ENCODE results near the gene TOP1. TPM values are rescaled to one million over a fixed set of nuclear protein-coding genes. Genes with fewer than 3 reads are reported as not detected.

TOP1 gene
- total RNA-seq, 1 experiment from 2014 or later, result 29.1 TPM

DNA sequence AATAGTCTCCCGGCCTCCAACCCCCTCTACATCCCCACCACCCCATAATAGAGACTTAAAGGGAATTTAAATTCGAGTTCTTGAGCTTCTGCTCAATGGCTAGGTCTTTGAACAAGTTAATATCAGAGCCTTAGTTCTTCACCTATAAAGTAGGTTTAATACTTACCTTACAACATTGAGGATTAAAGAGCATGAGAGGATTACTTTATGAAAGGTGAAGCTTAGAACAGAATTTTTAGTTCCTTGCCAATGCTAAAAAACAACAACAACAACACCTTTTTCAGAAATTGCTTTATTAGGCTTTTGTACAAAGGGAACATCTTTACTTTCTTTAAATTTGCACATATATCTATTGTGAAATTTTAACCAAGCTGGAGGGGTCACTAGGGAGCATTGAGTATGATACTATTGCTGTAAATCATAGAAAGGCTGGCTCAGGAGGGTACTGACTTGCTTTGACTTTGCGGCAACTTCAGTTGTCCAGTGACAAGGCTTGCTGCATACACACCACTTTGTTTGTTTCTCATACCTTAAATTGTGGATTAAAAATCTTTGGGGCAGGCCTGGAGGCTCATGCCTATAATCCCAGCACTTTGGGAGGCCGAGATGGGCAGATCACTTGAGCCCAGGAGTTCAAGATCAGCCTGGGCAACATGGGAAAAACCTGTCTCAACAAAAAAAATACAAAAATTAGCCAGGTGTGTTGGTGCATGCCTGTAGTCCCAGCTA lies 9.7 kb downstream of the TOP1 start:
- intact Hi-C loops (cut with micrococcal nuclease), result no loop called here
- Histone ChIP-seq H3K4me1 (ENCODE audit: insufficient read depth, low read length) (peaks cover 9% of the 10 kb centered on the region), H3K27ac (ENCODE audit: low read length) (no peak overlapping the region), H3K36me3 (ENCODE audit: low read depth, low read length) (peaks cover 30% of the 10 kb centered on the region), H3K27me3 (ENCODE audit: low read length) (no peaks in the 10 kb centered on the region), H3K9ac (ENCODE audit: low read length) (no peak overlapping the region), H3K9me3 (ENCODE audit: low read length) (no peaks in the 10 kb centered on the region), H3K4me3 (ENCODE audit: low read length) (no peak overlapping the region), H3F3A (ENCODE audit: low read length, unreplicated experiment) (no peaks in the 10 kb centered on the region), H3K79me2 (ENCODE audit: low read length) (peaks cover 100% of the 10 kb centered on the region), H2AFZ (ENCODE audit: low read length) (no peak overlapping the region), H3K9me2 (replicated peaks; ENCODE audit: low read length) (no peaks in the 10 kb centered on the region), H4K20me1 (ENCODE audit: low read length) (peaks cover 65% of the 10 kb centered on the region), H3K4me2 (ENCODE audit: low read length) (no peak overlapping the region)
- no TSS peak for BruUV-seq (replicated peaks)
- no peak for TF ChIP-seq EZH2phosphoT487 (IDR thresholded peaks at IDR 0.05; ENCODE audit: borderline replicate concordance, low read length)
- no peak for TF ChIP-seq EZH2 (IDR thresholded peaks at IDR 0.05; ENCODE audit: low read length, unreplicated experiment)
- TF ChIP-seq CTCF (conservative IDR thresholded peaks at IDR 0.05; ENCODE audit: low read depth, low read length), result no peak
- ChIA-PET CTCF (no interaction called here), POLR2A (ENCODE audit: unreplicated experiment) (interaction anchor here (0.6 kb wide), 1 partner anchor 12 kb away, joined by 3 read pairs; no protein-coding TSS in a partner anchor)
- DNase-seq (no peak), ATAC-seq (no peak)

DNA sequence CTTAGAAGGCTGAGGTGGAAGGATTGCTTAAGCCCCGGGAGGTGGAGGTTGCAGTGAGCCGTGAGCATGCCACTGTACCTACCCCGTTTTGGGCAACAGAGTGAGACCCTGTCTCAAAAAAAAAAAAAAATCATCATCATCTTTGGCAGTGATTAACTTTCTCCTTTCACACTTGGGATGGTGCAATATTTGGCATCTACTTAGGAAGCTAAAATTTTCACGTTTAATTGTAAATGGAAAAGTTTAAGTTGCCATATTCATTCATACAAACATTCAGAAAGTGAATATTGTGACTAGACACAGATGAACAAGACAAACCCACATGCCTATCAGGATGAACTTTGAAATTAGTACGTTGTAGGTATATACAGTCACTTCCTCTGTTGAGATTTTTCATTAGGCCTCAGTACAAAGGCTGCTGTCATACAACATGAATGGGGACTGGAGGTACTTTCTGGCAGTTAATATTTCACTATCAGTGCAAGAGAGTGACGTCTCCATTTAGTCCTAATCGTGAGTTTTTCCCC lies 10.3 kb downstream of the TOP1 start:
- ChIA-PET CTCF (no interaction called here), POLR2A (ENCODE audit: unreplicated experiment) (no interaction called here)
- no peak overlapping the region for H3K4me2 ChIP-seq (ENCODE audit: low read length)
- peaks cover 5% of the 10 kb centered on the region for H3K4me1 ChIP-seq (ENCODE audit: insufficient read depth, low read length)
- ATAC-seq (no peak), DNase-seq (no peak)
- H3K36me3 ChIP-seq (ENCODE audit: low read depth, low read length), result peaks cover 34% of the 10 kb centered on the region
- H3K27ac ChIP-seq (ENCODE audit: low read length), result no peak overlapping the region
- no peaks in the 10 kb centered on the region for H3K27me3 ChIP-seq (ENCODE audit: low read length)
- H3K4me3 ChIP-seq (ENCODE audit: low read length), result no peak overlapping the region
- H3K79me2 ChIP-seq (ENCODE audit: low read length), result peaks cover 100% of the 10 kb centered on the region
- peaks cover 63% of the 10 kb centered on the region for H4K20me1 ChIP-seq (ENCODE audit: low read length)
- H3F3A ChIP-seq (ENCODE audit: low read length, unreplicated experiment), result no peaks in the 10 kb centered on the region
- H3K9me2 ChIP-seq (replicated peaks; ENCODE audit: low read length), result no peaks in the 10 kb centered on the region
- no peak overlapping the region for H3K9ac ChIP-seq (ENCODE audit: low read length)
- no peak for TF ChIP-seq EZH2 (IDR thresholded peaks at IDR 0.05; ENCODE audit: low read length, unreplicated experiment)
- no peak for TF ChIP-seq EZH2phosphoT487 (IDR thresholded peaks at IDR 0.05; ENCODE audit: borderline replicate concordance, low read length)
- no peak for TF ChIP-seq CTCF (conservative IDR thresholded peaks at IDR 0.05; ENCODE audit: low read depth, low read length)
- no peak overlapping the region for H2AFZ ChIP-seq (ENCODE audit: low read length)
- intact Hi-C loops (cut with micrococcal nuclease), result no loop called here
- no peaks in the 10 kb centered on the region for H3K9me3 ChIP-seq (ENCODE audit: low read length)
- BruUV-seq (replicated peaks), result no TSS peak

DNA sequence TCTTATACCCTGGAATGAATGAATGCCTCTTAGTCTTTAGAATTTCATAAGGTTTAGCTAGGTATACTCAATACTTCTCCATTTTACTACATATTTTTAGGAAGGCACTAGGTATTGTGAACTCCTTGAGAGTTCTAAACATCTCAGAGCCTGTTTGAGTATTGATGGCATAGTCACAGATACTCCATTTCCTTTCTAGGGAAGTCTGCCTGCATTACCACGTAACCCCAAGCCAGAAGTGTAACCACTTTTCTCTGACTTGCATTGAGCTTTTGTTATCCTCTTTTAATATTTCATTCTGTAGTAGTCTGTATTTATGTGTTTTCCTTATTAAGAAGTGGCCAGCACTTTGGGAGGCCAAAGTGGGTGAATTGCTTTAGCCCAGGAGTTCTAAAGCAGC lies 12.2 kb downstream of the TOP1 start:
- TF ChIP-seq EZH2 (IDR thresholded peaks at IDR 0.05; ENCODE audit: low read length, unreplicated experiment) (no peak), EZH2phosphoT487 (IDR thresholded peaks at IDR 0.05; ENCODE audit: borderline replicate concordance, low read length) (no peak), CTCF (conservative IDR thresholded peaks at IDR 0.05; ENCODE audit: low read depth, low read length) (no peak)
- ATAC-seq (no peak), DNase-seq (no peak)
- H3K9ac ChIP-seq (ENCODE audit: low read length), result no peak overlapping the region
- peaks cover 39% of the 10 kb centered on the region for H3K36me3 ChIP-seq (ENCODE audit: low read depth, low read length)
- no peaks in the 10 kb centered on the region for H3K4me1 ChIP-seq (ENCODE audit: insufficient read depth, low read length)
- H3K27me3 ChIP-seq (ENCODE audit: low read length), result no peaks in the 10 kb centered on the region
- intact Hi-C loops (cut with micrococcal nuclease), result no loop called here
- H3K9me3 ChIP-seq (ENCODE audit: low read length), result no peaks in the 10 kb centered on the region
- H3K79me2 ChIP-seq (ENCODE audit: low read length), result peaks cover 100% of the 10 kb centered on the region
- POLR2A ChIA-PET (ENCODE audit: unreplicated experiment), result no interaction called here
- no peak overlapping the region for H2AFZ ChIP-seq (ENCODE audit: low read length)
- no peak overlapping the region for H3K4me2 ChIP-seq (ENCODE audit: low read length)
- H4K20me1 ChIP-seq (ENCODE audit: low read length), result peaks cover 54% of the 10 kb centered on the region
- no TSS peak for BruUV-seq (replicated peaks)
- no peak overlapping the region for H3K27ac ChIP-seq (ENCODE audit: low read length)
- CTCF ChIA-PET, result interaction anchor here (0.5 kb wide), 1 partner anchor 26 kb away, joined by 3 read pairs; no protein-coding TSS in a partner anchor
- no peaks in the 10 kb centered on the region for H3K9me2 ChIP-seq (replicated peaks; ENCODE audit: low read length)
- no peak overlapping the region for H3K4me3 ChIP-seq (ENCODE audit: low read length)
- no peaks in the 10 kb centered on the region for H3F3A ChIP-seq (ENCODE audit: low read length, unreplicated experiment)

Data from PC-3 (cell line).